HG03066 (cell line): ENCODE data around the gene CHD9NB.
A peak's percentile ranks its signal among the peaks of the same experiment; 100 is the strongest.
"Not testable (repeated sequence)": the region's sequence is repeated elsewhere in the genome, so short reads cannot be mapped to it uniquely, and the experiment has no call there.

ENCODE experiments used
- ATAC-seq: cut with Tn5 transposase; IDR thresholded peaks from one replicate; pipeline ENCODE4 v1.9.1; 2021; ENCODE audit warnings: low read depth; ENCODE audit not compliant: unreplicated experiment

CHD9NB gene

DNA sequence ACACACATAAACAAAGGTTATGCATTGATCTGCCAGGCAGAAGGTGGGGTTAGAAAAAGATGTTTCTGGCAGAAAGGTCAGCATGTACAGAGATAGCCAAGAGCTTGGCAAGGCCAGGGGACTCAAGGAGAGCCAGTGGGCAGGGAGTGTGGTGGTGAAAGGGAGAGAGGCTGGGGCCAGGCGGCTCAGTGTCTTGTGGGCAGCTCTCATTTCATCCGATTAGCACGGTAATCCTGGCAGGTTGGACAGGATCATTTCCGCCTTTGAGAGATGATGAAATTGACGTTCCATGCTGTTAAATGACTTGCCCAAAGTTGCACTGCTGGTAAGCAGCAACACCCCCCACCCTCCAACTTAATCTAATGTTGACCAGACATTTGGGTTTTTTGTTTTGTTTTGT lies 5.7 kb upstream of the CHD9NB start:
- ATAC-seq = no peak

DNA sequence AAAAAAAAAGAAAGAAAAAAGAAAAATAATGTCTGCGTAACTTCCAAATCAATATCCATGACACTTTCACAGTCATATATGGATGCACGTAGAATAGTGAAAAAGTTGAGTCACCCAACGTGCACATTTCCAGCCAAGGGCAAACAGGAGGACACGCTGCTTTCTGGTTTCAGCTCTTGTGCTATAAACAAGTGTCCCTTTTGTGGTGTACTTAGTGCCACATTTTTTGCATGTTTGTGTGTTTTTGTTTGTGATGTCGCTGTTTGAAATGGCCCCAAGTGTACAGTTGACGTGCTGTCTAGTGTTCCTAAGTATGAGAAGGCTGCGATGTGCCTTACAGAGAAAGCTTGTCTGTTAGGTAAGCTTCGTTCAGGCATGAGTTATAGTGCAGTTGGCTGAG lies 5.0 kb upstream of the CHD9NB start:
- ATAC-seq = no peak

DNA sequence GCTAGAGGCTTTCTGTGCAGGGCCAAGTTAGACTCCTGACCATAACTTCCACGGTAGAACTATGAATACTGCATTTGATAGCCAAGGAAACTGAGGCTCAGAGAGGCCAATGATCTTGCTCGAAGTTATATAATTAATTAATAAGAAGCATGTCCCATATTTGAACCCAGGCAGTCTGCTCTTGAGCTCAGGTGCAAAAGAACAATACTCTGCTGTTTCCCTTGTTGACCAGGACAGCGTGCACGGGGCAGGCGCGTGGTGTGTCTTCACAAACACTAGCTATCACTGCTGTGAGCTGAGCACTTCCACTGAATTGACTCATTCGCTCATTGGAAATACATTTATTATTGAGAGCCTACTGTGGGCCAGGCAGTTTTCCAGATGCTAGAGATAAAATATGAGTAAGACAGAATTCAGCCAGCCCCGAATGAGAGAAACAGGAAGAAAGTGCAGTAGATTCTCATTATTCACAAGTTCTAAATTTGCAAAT lies 3.7 kb upstream of the CHD9NB start:
- no peak for ATAC-seq

DNA sequence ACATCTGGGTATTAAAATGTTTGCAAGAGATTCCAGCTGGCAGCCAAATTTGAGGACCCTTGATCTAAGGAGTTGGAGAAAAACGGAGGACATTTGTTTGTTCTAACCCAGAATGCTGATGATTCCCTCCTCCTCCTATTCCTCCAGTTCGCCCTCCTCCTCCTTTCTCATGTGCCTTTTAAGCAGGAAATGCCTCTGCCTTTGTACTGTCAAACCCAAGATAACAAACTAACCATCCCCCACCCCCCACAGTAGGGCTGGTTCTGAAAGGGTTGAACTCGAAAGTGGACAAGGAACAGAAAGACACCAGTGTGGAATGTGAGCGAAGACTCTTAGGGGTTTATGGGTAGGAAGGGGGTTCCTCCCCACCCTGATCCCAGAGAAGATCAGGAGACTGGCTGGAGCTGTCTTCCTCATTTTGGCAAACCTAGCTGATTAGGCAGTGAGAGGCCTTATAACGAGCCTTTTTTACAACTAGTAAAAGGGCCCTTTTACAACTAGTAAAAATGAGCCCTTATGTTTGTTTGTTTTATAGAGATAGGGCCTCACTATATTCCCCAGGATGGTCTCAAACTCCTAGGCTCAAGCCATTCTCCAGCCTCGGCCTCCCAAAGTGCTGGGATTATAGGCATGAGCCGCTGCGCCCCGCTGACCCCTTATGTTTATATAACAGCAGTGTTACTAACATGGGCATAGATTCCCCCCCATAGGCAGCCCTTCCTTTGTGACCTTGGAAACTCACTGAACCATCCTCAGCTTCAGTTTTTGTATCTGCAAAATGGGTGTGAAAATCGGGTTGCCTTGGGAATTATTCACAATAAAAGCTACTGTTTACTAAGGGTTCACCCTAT lies 3.1 kb upstream of the CHD9NB start:
- ATAC-seq = no peak

DNA sequence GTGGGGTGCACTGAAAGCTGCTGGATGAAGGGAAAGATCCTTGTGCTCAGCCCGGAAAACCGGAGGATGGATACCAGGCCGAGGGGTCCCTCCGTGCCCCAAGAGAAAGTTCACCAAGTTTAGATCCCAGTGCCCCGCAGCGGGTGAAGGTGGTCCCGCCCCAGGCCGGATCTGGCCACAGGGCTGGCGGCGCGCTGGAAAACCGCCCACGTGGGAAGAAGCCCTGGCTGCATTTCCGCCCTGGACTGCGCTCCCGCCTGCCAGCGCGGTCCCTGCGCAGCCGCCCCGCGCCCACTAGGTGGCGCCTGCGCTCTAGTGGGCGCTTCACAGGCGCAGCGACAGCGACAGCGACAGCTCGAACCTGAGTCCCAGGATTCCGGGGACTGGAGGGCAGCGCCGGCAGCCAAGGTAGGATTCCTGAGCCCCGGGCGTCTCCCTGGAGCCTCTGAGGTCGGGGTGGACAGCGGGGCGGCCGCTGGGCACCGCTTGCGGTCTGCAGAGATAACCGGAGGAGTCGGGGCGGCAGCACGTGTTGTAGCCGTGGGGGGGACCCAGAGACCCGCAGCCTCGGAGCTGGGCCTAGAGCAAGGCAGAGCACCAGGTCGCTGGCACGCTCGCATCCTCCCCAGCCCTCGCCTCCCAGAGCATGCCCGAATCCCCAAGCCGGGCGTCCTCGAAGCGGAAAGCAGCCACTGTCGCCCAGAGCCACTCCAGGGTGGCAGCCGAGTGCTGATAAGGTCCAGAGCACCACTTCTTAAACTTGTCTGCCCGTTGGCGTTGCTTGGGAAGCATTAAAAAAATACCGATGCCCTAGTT lies 2.2 kb upstream of the CHD9NB start, which contains the start of gene CHD9:
CHD9 (plus strand) TSS at position 322 of the 816 bp plus-strand sequence. CDS start 101,099 bp downstream, outside the sequence.
- peak; percentile 63 for ATAC-seq

DNA sequence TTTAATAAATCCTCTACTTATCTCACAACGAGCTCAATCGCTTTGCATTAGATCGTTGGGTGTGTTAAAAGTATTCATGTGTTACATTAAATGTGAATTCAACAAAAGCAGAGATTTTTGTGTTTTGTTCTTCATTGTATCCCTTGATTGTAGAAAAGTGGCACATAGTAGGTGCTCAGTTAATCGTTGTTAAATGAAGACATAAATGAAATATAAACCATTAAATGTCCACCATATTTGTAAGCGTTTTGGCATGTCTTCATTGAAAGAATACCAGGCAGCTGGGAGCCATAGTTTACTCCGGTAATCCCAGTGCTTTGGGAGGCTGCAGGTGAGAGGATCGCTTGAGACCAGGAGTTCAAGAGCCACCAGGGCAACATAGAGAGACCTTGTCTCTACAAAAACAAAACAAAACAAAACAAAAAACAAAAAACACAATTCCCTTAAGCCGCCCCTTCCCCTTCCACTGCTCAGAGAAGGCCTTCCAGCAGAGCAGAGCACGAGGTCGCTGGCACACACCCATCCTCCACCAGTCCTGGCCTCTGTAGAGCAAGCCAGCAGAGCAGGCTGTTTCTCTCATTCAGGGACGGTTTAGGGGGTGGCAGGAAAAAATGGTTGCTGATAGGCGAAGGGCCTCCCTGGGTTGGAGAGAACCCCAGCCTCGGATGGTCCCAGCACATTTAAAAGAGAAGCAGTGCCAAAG lies 1.4 kb upstream of the CHD9NB start:
- ATAC-seq = peak; percentile 36

DNA sequence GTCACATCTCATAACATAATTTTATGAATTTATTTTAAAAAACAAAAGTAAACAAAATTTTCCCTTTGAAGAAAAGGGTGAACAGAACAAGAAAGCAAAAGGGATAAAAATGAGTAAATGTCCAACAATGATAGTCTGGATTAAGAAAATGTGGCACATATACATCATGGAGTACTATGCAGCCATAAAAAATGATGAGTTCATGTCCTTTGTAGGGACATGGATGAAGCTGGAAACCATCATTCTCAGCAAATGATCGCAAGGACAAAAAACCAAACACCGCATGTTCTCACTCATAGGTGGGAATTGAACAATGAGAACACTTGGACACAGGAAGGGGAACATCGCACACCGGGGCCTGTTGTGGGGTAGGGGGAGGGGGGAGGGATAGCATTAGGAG lies 1.4 kb downstream of the CHD9NB start:
- not testable (repeated sequence) for ATAC-seq

DNA sequence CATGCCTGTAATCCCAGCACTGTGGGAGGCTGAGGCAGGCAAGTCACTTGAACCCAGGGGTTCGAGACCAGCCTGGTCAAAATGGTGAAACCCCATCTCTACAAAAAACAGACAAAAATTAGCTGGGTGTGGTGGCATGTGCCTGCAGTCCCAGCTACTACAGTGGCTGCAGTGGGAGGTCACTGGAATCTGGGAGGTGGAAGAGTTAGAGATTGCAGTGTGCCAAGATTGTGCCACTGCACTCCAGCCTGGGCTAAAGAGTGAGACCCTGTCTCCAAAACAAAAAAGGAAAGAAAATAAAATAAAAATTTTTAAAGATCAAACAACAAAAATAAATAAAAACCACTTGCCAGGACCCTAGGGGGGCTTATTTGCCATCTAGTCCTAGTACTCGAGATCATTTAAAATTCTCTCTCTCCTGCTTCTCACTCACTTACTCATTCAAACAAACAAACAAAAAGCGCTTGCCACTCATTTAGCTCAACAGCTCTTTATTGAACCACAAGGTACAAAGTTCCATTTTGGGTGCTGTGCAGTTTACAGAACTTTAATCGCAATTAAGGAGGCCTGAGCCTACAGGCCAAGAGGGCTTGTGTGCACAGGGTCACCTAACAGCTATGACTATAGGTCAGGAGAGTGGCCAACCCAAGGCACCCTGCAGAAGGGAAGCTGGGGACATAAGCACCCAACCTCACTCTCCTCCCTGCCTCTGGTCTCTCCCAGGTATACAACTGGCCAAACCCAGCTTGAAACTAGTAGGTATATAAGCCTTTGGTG lies 4.4 kb downstream of the CHD9NB start:
- ATAC-seq = no peak

DNA sequence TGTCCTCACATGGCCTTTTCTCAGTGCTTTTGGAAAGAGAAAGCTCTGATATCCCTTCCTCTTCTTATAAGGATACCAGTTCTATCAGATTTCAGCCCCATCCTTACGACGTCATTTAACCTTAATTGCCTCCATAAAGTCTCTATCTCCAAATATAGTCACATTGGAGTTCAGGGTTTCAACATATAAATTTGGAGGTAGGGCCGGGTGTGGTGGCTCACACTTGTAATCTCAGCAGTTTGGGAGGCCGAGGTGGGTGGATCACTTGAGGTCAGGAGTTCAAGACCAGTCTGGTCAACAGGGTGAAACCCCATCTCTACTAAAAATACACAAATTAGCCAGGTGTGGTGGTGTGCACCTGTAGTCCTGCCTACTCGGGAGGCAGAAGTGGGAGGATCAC lies 5.2 kb downstream of the CHD9NB start:
- ATAC-seq = not testable (repeated sequence)

DNA sequence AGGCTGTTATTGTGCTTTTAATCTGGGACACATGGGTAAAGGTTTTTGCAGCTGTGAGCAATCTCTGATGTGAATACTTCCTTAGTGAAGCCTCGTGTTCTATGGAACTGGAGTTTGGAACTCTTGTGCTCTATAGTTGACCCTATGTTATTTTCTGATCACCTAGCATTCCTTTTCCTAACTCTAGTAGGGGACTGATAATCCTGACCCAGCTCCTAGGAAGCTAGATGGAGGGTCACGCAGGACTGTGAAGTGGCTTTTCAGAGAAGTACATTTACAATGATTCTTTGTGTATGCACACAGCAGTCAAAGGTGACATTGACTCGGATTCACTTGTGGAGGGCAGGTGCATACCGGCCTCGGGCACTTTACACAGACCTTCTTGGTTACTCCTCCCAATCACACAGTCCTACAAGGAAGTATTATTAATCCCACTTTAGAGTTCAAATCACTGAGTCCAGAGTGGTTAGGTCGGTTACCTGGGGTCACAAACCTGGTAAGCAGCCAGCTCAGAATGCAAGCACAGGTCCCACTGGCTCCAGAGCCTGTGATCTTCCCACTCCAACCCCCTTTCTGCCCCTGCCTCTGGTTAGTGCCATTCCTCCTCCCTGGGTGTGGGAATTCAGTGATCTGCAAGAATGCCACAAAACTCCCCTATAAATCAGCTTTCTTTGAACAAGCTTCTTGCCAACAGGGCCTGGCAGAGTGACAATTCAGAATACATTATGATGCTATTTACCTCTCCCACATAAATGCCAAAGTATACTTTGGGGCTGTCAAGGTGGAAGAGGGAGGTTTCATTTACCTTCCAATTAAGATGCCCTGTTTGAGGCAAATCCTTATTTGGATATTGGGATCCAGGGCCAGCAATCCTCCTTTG lies 7.1 kb downstream of the CHD9NB start:
- ATAC-seq = no peak

DNA sequence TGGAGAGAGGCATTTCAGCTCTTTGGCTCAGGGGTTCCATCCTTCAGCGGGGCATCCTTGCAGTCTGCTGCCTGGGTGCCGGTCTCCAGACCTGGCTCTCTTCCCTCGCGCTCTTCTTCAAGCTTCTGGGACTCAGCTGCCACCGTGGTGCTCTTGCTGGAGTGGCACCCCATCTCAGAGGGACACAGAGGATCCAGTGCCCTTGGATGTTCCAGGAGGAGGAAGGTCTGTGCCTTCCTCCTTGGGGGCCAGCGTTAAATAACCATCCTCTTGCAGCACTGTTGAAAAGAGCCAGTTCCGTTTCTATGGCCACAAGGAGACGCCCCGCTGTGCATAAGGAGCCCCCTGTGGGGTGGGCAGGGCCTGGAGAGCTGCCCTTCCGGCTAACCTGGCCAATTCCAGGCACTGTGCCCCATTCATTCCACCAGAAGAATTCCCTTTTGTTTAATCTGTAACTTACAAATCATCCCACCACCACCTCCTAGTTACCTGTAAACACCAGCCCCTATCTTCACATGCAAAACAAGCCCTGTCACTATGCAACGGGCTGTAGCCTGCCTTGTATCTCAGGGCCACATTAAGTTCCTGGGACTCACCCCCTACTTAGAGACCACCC lies 8.6 kb downstream of the CHD9NB start:
- ATAC-seq = no peak

DNA sequence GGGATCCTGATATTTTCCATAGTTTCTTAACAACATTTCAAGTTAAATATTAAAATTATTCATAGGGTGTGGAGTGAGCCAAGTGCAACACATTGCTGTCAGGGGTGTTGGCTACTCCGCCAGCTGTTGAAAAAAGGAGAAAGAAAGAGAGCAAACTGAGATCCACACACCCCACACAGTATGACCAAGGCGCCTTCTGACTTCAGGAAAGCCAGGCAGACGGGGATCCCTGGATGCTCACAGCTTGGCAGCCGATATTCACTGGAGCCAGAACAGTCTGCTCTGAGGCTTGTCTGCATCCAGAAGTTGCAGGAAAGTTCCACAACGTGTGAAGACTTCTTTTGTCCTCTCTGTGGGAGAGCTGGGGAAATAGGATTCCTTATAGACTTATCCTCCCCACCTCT lies 9.3 kb downstream of the CHD9NB start:
- ATAC-seq = no peak

DNA sequence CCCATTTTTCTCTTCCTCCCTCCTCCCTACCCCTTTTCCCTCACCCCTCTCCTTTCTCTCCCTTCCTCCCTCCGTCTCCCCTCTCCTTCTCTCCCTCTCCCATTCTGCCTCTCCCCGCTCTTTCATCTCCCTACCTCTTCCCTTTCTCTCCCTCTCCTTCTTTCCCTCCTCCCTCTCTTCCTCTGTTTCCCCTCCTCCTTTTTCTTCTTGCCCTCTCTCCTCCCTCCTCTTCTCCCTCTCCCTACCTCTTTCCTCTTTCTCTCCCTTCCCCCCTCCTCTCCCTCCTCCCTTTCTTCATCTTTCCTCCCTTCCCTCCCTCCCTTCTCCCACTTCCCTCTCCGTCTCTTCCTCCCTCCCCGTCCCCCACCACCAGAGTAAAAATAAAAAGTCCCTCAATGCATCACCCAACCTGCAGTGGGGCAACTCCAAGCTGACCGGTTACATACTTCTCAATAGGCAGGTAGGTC lies 10.4 kb downstream of the CHD9NB start:
- no peak for ATAC-seq

DNA sequence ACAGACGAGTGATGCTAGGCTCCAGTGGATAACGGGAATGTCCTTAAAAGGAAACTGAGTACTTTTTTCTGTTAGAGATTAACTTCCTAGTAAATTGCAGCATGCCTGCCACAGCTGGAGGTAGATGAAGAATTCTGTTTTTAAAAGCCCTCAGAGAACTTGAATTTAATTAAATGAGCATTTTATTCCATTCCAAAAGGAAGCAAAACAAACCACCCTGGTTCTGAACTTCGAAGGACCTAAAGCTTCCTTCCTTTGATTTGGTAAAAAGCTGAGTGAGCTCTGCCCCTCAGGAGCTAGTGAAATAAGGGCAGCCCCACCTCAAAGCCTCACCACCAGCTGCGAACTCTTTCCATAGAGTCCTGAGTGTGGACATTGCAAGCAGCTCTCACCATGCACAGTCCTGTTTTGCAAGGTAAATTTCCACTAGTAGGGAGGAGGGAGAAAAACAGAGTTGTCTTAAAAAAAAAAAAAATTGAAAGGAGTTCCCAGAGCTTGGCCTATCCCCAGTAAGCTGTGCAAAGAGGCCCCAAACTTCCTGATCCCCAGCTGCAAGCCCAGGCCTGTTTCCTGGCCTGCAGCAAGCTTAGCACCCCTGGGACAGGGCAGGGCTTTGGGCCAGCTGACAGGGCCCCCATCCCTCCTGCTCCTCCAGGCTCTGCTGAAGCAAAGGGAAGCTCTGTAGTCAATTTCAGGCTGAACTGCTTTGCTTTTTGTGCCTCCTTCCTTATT lies 11.2 kb downstream of the CHD9NB start:
- ATAC-seq = peak; percentile 76

DNA sequence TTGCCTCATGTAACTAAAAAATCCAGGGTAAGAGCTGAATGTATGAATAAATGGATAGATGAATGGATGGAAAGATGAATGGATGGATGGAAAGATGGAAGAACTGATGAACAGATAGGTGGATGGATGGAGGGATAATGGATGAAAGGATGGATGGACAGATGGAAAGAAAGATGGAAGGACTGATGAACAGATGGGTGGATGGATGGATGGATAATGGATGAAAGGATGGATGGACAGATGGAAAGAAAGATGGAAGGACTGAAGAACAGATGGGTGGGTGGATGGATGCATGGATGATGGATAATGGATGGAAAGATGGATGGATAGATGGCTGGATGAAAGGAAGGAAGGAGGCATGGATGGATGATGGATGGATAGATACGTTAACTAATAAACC lies 11.9 kb downstream of the CHD9NB start:
- ATAC-seq = no peak

DNA sequence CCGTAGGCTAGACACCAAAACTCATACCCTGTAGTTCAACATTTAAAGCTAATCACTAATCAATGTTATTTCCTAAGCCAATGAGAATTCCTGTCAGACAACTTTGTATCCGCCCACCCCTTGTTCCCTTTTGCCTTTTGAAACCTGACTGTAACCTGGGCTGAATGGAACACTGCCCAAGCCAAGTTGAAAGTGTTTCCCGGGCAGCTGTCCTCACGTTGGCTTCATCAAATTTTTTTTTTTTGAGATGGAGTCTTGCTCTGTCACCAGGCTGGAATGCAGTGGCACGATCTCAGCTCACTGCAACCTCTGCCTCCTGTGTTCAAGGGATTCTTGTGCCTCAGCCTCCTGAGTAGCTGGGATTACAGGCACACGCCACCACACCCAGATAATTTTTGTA lies 16.0 kb downstream of the CHD9NB start:
- ATAC-seq = not testable (repeated sequence)

DNA sequence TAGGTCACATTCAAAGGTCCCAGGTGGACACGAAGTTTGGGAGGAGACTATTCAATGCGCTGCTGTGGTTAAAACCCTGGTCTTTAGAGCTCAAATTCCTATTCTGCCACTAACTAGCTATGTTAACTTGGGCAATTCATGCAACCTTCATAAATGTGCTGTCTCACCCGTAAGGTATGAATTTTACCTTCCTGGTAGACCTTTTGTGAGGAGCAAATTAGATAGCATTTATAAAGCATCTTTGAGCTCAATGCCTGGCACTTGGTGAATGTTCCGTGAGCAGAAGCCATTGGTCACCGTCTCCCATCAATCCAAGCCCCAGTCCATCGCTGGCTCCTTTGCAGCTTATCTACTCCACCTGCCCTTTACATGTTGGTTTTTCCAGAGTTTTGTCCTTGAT lies 16.6 kb downstream of the CHD9NB start:
- ATAC-seq = no peak
